ENCODE results near the gene PSMC1. TPM values are rescaled to one million over a fixed set of nuclear protein-coding genes. Genes with fewer than 3 reads are reported as not detected.

The PSMC1 gene
- total RNA-seq, 1 experiment from 2014 or later = 172 TPM

- Histone ChIP-seq H3K4me3 (no peak overlapping the region), H3K27me3 (no peaks in the 10 kb centered on the region), H3K36me3 (peaks cover 17% of the 10 kb centered on the region), H3K4me1 (peaks cover 4% of the 10 kb centered on the region), H3K27ac (no peak overlapping the region), H3K9me3 (replicated peaks) (no peaks in the 10 kb centered on the region)
- peak; percentile 61 to 73 for DNase-seq
Observed at GRCh38 chr14:90288651-90289355, 32.5 kb downstream of the PSMC1 start.

- Histone ChIP-seq H3K4me1 (peaks cover 4% of the 10 kb centered on the region), H3K27me3 (no peaks in the 10 kb centered on the region), H3K27ac (no peak overlapping the region), H3K4me3 (no peak overlapping the region), H3K9me3 (replicated peaks) (no peaks in the 10 kb centered on the region), H3K36me3 (peaks cover 23% of the 10 kb centered on the region)
- no peak for DNase-seq
Observed at GRCh38 chr14:90290337-90291011, 34.1 kb downstream of the PSMC1 start.

- peaks cover 4% of the 10 kb centered on the region for H3K4me1 ChIP-seq
- H3K27me3 ChIP-seq = no peaks in the 10 kb centered on the region
- peaks cover 21% of the 10 kb centered on the region for H3K36me3 ChIP-seq
- H3K4me3 ChIP-seq = no peak overlapping the region
- DNase-seq = no peak
- H3K9me3 ChIP-seq (replicated peaks) = no peaks in the 10 kb centered on the region
- no peak overlapping the region for H3K27ac ChIP-seq
Observed at GRCh38 chr14:90291699-90292098, 35.3 kb downstream of the PSMC1 start.

GRCh38 chr14:90293766-90294730, 37.7 kb downstream of the PSMC1 start:
- Histone ChIP-seq H3K36me3 (peaks cover 15% of the 10 kb centered on the region), H3K4me3 (no peak overlapping the region), H3K27ac (no peak overlapping the region), H3K27me3 (no peaks in the 10 kb centered on the region), H3K4me1 (peaks cover under 1% of the 10 kb centered on the region), H3K9me3 (replicated peaks) (no peaks in the 10 kb centered on the region)
- DNase-seq = no peak

GRCh38 chr14:90294872-90295271, 38.5 kb downstream of the PSMC1 start:
- DNase-seq = no peak
- H3K4me3 ChIP-seq = no peak overlapping the region
- H3K36me3 ChIP-seq = peaks cover 20% of the 10 kb centered on the region
- no peaks in the 10 kb centered on the region for H3K4me1 ChIP-seq
- H3K27me3 ChIP-seq = no peaks in the 10 kb centered on the region
- no peak overlapping the region for H3K27ac ChIP-seq
- no peaks in the 10 kb centered on the region for H3K9me3 ChIP-seq (replicated peaks)

GRCh38 chr14:90295870-90296516, 39.6 kb downstream of the PSMC1 start:
- DNase-seq = no peak
- Histone ChIP-seq H3K4me3 (no peak overlapping the region), H3K27me3 (no peaks in the 10 kb centered on the region), H3K36me3 (peaks cover 20% of the 10 kb centered on the region), H3K27ac (no peak overlapping the region), H3K4me1 (no peaks in the 10 kb centered on the region), H3K9me3 (replicated peaks) (no peaks in the 10 kb centered on the region)

- no peak overlapping the region for H3K4me3 ChIP-seq
- H3K27ac ChIP-seq = no peak overlapping the region
- no peaks in the 10 kb centered on the region for H3K9me3 ChIP-seq (replicated peaks)
Observed at GRCh38 chr14:90296641-90297040, 40.3 kb downstream of the PSMC1 start.

GRCh38 chr14:90297876-90298629, 41.7 kb downstream of the PSMC1 start:
- Histone ChIP-seq H3K27ac (no peak overlapping the region), H3K36me3 (peaks cover 27% of the 10 kb centered on the region), H3K4me1 (no peaks in the 10 kb centered on the region), H3K4me3 (no peak overlapping the region), H3K9me3 (replicated peaks) (no peaks in the 10 kb centered on the region), H3K27me3 (no peaks in the 10 kb centered on the region)
- DNase-seq = no peak

More at GRCh38 chr14:90296641-90297040, 40.3 kb downstream of the PSMC1 start:
- peaks cover 20% of the 10 kb centered on the region for H3K36me3 ChIP-seq
- no peaks in the 10 kb centered on the region for H3K4me1 ChIP-seq
- no peaks in the 10 kb centered on the region for H3K27me3 ChIP-seq
- DNase-seq = no peak

- H3K4me3 ChIP-seq = no peak overlapping the region
- H3K36me3 ChIP-seq = peaks cover 31% of the 10 kb centered on the region
- no peaks in the 10 kb centered on the region for H3K27me3 ChIP-seq
- DNase-seq = no peak
- H3K9me3 ChIP-seq (replicated peaks) = no peaks in the 10 kb centered on the region
- no peaks in the 10 kb centered on the region for H3K4me1 ChIP-seq
- no peak overlapping the region for H3K27ac ChIP-seq
Observed at GRCh38 chr14:90299408-90299807, 43.1 kb downstream of the PSMC1 start.

- DNase-seq = no peak
- H3K27me3 ChIP-seq = no peaks in the 10 kb centered on the region
- peaks cover 26% of the 10 kb centered on the region for H3K36me3 ChIP-seq
- H3K4me3 ChIP-seq = no peak overlapping the region
- H3K27ac ChIP-seq = no peak overlapping the region
- no peaks in the 10 kb centered on the region for H3K4me1 ChIP-seq
- H3K9me3 ChIP-seq (replicated peaks) = no peaks in the 10 kb centered on the region
Observed at GRCh38 chr14:90300611-90301047, 44.3 kb downstream of the PSMC1 start.

- Histone ChIP-seq H3K27me3 (no peaks in the 10 kb centered on the region), H3K4me1 (no peaks in the 10 kb centered on the region), H3K9me3 (replicated peaks) (no peaks in the 10 kb centered on the region), H3K36me3 (peaks cover 26% of the 10 kb centered on the region), H3K27ac (no peak overlapping the region), H3K4me3 (no peak overlapping the region)
- no peak for DNase-seq
Observed at GRCh38 chr14:90301122-90301521, 44.8 kb downstream of the PSMC1 start.

- Histone ChIP-seq H3K27me3 (no peaks in the 10 kb centered on the region), H3K4me1 (no peaks in the 10 kb centered on the region), H3K27ac (no peak overlapping the region), H3K36me3 (peaks cover 24% of the 10 kb centered on the region), H3K9me3 (replicated peaks) (no peaks in the 10 kb centered on the region), H3K4me3 (no peak overlapping the region)
- peak in 1 of 2 experiments; percentile 45 for DNase-seq
Observed at GRCh38 chr14:90301668-90302090, 45.3 kb downstream of the PSMC1 start.

GRCh38 chr14:90302529-90303303, 46.4 kb downstream of the PSMC1 start:
- Histone ChIP-seq H3K36me3 (peaks cover 23% of the 10 kb centered on the region), H3K9me3 (replicated peaks) (no peaks in the 10 kb centered on the region), H3K4me3 (no peak overlapping the region), H3K27ac (no peak overlapping the region), H3K27me3 (no peaks in the 10 kb centered on the region), H3K4me1 (no peaks in the 10 kb centered on the region)
- no peak for DNase-seq

Measured in SJCRH30 (cell line).